H9 (cell line): ENCODE data around the gene MCF2L. TPM values are rescaled to one million over a fixed set of nuclear protein-coding genes. Genes with fewer than 3 reads are reported as not detected.

Experiments used
- DNase-seq: peaks from one replicate; pipeline ENCODE4 v3.0.0-alpha.2; 2017
- H2AFZ ChIP-seq: one replicate; pipeline ENCODE4 v1.6.1; 2013; ENCODE audit warnings: mild to moderate bottlenecking, low read length, control low read depth, moderate library complexity
- H2AK5ac ChIP-seq: 2 replicates; pipeline ENCODE4 v1.6.1; 2013; ENCODE audit warnings: low read length, control low read depth, mixed read lengths; ENCODE audit not compliant: insufficient read length
- H2BK120ac ChIP-seq: one replicate; pipeline ENCODE4 v1.6.1; 2013; ENCODE audit warnings: low read depth, mild to moderate bottlenecking, low read length, control low read depth, inconsistent platforms; ENCODE audit not compliant: poor library complexity, severe bottlenecking
- H2BK12ac ChIP-seq: 2 replicates; pipeline ENCODE4 v1.6.1; 2013; ENCODE audit warnings: low read length, control low read depth, mixed read lengths, low read depth; ENCODE audit not compliant: insufficient read length
- H2BK15ac ChIP-seq: 2 replicates; pipeline ENCODE4 v1.6.1; 2013; ENCODE audit warnings: low read depth, low read length, control low read depth
- H2BK20ac ChIP-seq: one replicate; pipeline ENCODE4 v1.6.1; 2013; ENCODE audit warnings: low read depth, mild to moderate bottlenecking, low read length, control low read depth, inconsistent platforms; ENCODE audit not compliant: poor library complexity, severe bottlenecking
- H2BK5ac ChIP-seq: 2 replicates; pipeline ENCODE4 v1.6.1; 2013; ENCODE audit warnings: low read length, control low read depth, mixed read lengths; ENCODE audit not compliant: insufficient read length
- H3K14ac ChIP-seq: 2 replicates; pipeline ENCODE4 v1.6.1; 2013; ENCODE audit warnings: low read length, control low read depth; ENCODE audit not compliant: insufficient read depth
- H3K18ac ChIP-seq: 2 replicates; pipeline ENCODE4 v1.6.1; 2013; ENCODE audit warnings: low read depth, mild to moderate bottlenecking, mixed read lengths, low read length, control low read depth; ENCODE audit not compliant: insufficient read length
- H3K23ac ChIP-seq: 2 replicates; pipeline ENCODE4 v1.6.1; 2013; ENCODE audit warnings: low read length, control low read depth, mixed read lengths, low read depth; ENCODE audit not compliant: insufficient read length
- H3K23me2 ChIP-seq: 2 replicates; pipeline ENCODE4 v1.6.1; 2013; ENCODE audit warnings: low read depth, mild to moderate bottlenecking, mixed read lengths, low read length, control low read depth; ENCODE audit not compliant: insufficient read length, poor library complexity, severe bottlenecking
- H3K27ac ChIP-seq: 2 replicates; pipeline ENCODE4 v1.5.1; 2013; ENCODE audit warnings: low read length, control low read depth, mixed read lengths, low read depth; ENCODE audit not compliant: insufficient read length
- H3K27me3 ChIP-seq: 2 replicates; pipeline ENCODE4 v1.6.1; 2013; ENCODE audit warnings: low read length, control low read depth, inconsistent platforms; ENCODE audit not compliant: insufficient read depth
- H3K4ac ChIP-seq: 2 replicates; pipeline ENCODE4 v1.6.1; 2013; ENCODE audit warnings: low read depth, mild to moderate bottlenecking, control low read depth, inconsistent platforms, low read length, moderate library complexity
- H3K4me1 ChIP-seq: 2 replicates; pipeline ENCODE4 v1.6.1; 2013; ENCODE audit warnings: low read length, control low read depth, inconsistent platforms; ENCODE audit not compliant: insufficient read depth
- H3K4me2 ChIP-seq: 2 replicates; pipeline ENCODE4 v1.6.1; 2013; ENCODE audit warnings: low read length, control low read depth, mixed read lengths; ENCODE audit not compliant: insufficient read length, insufficient read depth
- H3K56ac ChIP-seq: 2 replicates; pipeline ENCODE4 v1.6.1; 2013; ENCODE audit warnings: low read depth, mild to moderate bottlenecking, mixed read lengths, low read length, control low read depth; ENCODE audit not compliant: insufficient read length
- H3K79me1 ChIP-seq: 2 replicates; pipeline ENCODE4 v1.6.1; 2013; ENCODE audit warnings: low read depth, mild to moderate bottlenecking, moderate library complexity, low read length, control low read depth, inconsistent platforms; ENCODE audit not compliant: insufficient read depth, poor library complexity, severe bottlenecking
- H3K79me2 ChIP-seq: 2 replicates; pipeline ENCODE4 v1.6.1; 2013; ENCODE audit warnings: low read length, control low read depth, inconsistent platforms; ENCODE audit not compliant: insufficient read depth
- H3K9ac ChIP-seq: 2 replicates; pipeline ENCODE4 v1.6.1; 2013; ENCODE audit warnings: low read length, control low read depth, mixed read lengths; ENCODE audit not compliant: insufficient read length; ENCODE audit errors: extremely low read depth
- H3K9me3 ChIP-seq: one replicate; pipeline ENCODE4 v1.6.1; 2013; ENCODE audit warnings: low read depth, low read length, inconsistent platforms; ENCODE audit not compliant: control insufficient read depth
- H3T11ph ChIP-seq: one replicate; pipeline ENCODE4 v1.6.1; 2013; ENCODE audit warnings: mild to moderate bottlenecking, low read length, control low read depth, inconsistent platforms
- H4K20me1 ChIP-seq: one replicate; pipeline ENCODE4 v1.6.1; 2013; ENCODE audit not compliant: control insufficient read depth, insufficient read length, insufficient read depth
- H4K5ac ChIP-seq: 2 replicates; pipeline ENCODE4 v1.6.1; 2013; ENCODE audit warnings: low read depth, mild to moderate bottlenecking, mixed read lengths, low read length, control low read depth; ENCODE audit not compliant: insufficient read length
- H4K8ac ChIP-seq: replicated peaks from 2 replicates; pipeline ENCODE4 v1.6.1; 2013; ENCODE audit warnings: low read length, control low read depth, mixed read lengths, low read depth; ENCODE audit not compliant: insufficient read length
- H4K91ac ChIP-seq: 2 replicates; pipeline ENCODE4 v1.6.1; 2013; ENCODE audit warnings: low read depth, mild to moderate bottlenecking, moderate library complexity, mixed read lengths, low read length, control low read depth; ENCODE audit not compliant: insufficient read length
- H3K27ac Mint-ChIP-seq, 3 experiments: 2 replicates in 2 of 3; 3 replicates in 1 of 3; pipeline ENCODE4 v1.8.0; 2020 to 2021; ENCODE audit warnings: mixed read lengths in 3 of 3, mild to moderate bottlenecking in 1 of 3, moderate library complexity in 1 of 3
- H3K27me3 Mint-ChIP-seq: 2 replicates; pipeline ENCODE4 v1.8.0; 2021; ENCODE audit warnings: low read depth, mild to moderate bottlenecking, moderate library complexity, mixed read lengths
- H3K36me3 Mint-ChIP-seq, 3 experiments: 2 replicates in 2 of 3; 3 replicates in 1 of 3; pipeline ENCODE4 v1.8.0; 2020 to 2021; ENCODE audit warnings: low read depth in 3 of 3, mixed read lengths in 3 of 3; ENCODE audit not compliant: insufficient read depth in 1 of 3
- H3K4me1 Mint-ChIP-seq, 2 experiments: 2 replicates each; pipeline ENCODE4 v1.8.0; 2020; ENCODE audit warnings: mixed read lengths in 2 of 2
- H3K4me3 Mint-ChIP-seq, 2 experiments: 2 replicates in 1 of 2; 3 replicates in 1 of 2; pipeline ENCODE4 v1.8.0; 2020 to 2021; ENCODE audit warnings: mild to moderate bottlenecking in 2 of 2, mixed read lengths in 2 of 2, moderate library complexity in 1 of 2
- H3K9me3 Mint-ChIP-seq, 2 experiments: 2 replicates in 1 of 2; 3 replicates in 1 of 2; pipeline ENCODE4 v1.8.0; 2020; ENCODE audit warnings: mild to moderate bottlenecking in 2 of 2, mixed read lengths in 2 of 2, moderate library complexity in 1 of 2
- WGBS: extraction: QIAGEN DNeasy Blood & Tissue Kit; methylation state at CpG from one replicate; pipeline ENCODE4 v1.1.7; 2013; ENCODE audit warnings: missing lambda C conversion rate, low lambda C conversion rate, mixed read lengths; ENCODE audit not compliant: insufficient read length; ENCODE audit errors: extremely low coverage; 5-methylcytosine and 5-hydroxymethylcytosine counted together
- total RNA-seq: library from RNA; stranded (reverse); gene quantifications from 2 replicates; pipeline ENCODE4 v1.2.1, GENCODE V29; 2021
- TF ChIP-seq, protein P1 (sequence below): fragments of 200-600 bp; sonication (generic); conservative IDR thresholded peaks from 3 replicates; pipeline ENCODE4 v1.8.0; 2021; ENCODE audit warnings: antibody characterized with exemption, mild to moderate bottlenecking

The MCF2L gene
- total RNA-seq, 1 experiment from 2014 or later = 18.5 TPM

DNA sequence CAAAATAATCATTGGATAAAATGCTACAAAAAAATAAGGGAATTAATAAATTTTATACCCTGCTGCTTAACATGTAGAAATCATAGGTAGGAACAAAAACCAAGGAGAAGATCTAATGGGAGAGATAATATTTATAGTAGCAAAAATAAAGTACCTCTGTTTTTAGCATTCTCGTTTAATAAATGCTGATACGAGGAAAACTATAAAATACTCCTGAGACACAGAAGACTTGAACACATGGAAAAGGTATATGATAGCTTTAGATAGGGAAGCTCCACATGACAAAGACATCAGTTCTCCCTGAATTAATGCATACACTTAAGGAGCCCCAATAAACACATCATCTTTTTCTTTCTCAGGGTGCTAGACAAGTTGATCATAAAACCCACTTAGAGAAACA, 44.6 kb upstream of the MCF2L start:
- no peaks in the 10 kb centered on the region for H3K79me1 ChIP-seq
- H2BK5ac ChIP-seq = no peak overlapping the region
- H3K4ac ChIP-seq = no peak overlapping the region
- Mint-ChIP-seq H3K4me1 (peaks cover 13 to 16% of the 10 kb centered on the region in 2 experiments), H3K9me3 (peaks cover 7 to 10% of the 10 kb centered on the region in 2 experiments; a peak in 4 of 5 replicates), H3K27me3 (no peaks in the 10 kb centered on the region; the same call in none of the 2 replicates), H3K4me3 (no peak overlapping the region), H3K36me3 (peaks cover 9 to 15% (median 11%) of the 10 kb centered on the region in 3 experiments; a peak in 6 of 7 replicates), H3K27ac (no peak overlapping the region)
- H2AK5ac ChIP-seq = no peak overlapping the region
- no peak overlapping the region for H2BK15ac ChIP-seq
- H2BK12ac ChIP-seq = no peak overlapping the region
- H3K23ac ChIP-seq = no peak overlapping the region
- no peaks in the 10 kb centered on the region for H3K79me2 ChIP-seq
- H3K9me3 ChIP-seq = no peaks in the 10 kb centered on the region
- H3K18ac ChIP-seq = no peak overlapping the region
- no peak overlapping the region for H4K91ac ChIP-seq
- H3K4me1 ChIP-seq = peaks cover 3% of the 10 kb centered on the region; the same call in 1 of the 2 replicates
- no peaks in the 10 kb centered on the region for H3K23me2 ChIP-seq
- H2AFZ ChIP-seq = no peak overlapping the region
- H4K20me1 ChIP-seq = no peaks in the 10 kb centered on the region
- no peak overlapping the region for H4K8ac ChIP-seq
- H3K9ac ChIP-seq = no peak overlapping the region
- H3T11ph ChIP-seq = no peak overlapping the region
- H3K14ac ChIP-seq = no peak overlapping the region
- no peak overlapping the region for H3K4me2 ChIP-seq
- no peak overlapping the region for H2BK120ac ChIP-seq
- WGBS = no CpG with 5 or more reads among the region's 2 CpGs
- TF ChIP-seq, protein P1, sequence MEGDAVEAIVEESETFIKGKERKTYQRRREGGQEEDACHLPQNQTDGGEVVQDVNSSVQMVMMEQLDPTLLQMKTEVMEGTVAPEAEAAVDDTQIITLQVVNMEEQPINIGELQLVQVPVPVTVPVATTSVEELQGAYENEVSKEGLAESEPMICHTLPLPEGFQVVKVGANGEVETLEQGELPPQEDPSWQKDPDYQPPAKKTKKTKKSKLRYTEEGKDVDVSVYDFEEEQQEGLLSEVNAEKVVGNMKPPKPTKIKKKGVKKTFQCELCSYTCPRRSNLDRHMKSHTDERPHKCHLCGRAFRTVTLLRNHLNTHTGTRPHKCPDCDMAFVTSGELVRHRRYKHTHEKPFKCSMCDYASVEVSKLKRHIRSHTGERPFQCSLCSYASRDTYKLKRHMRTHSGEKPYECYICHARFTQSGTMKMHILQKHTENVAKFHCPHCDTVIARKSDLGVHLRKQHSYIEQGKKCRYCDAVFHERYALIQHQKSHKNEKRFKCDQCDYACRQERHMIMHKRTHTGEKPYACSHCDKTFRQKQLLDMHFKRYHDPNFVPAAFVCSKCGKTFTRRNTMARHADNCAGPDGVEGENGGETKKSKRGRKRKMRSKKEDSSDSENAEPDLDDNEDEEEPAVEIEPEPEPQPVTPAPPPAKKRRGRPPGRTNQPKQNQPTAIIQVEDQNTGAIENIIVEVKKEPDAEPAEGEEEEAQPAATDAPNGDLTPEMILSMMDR = no peak
- H3K56ac ChIP-seq = no peak overlapping the region
- no peak overlapping the region for H2BK20ac ChIP-seq
- H3K27ac ChIP-seq = no peak overlapping the region
- DNase-seq = no peak
- H4K5ac ChIP-seq = no peak overlapping the region
- H3K27me3 ChIP-seq = no peaks in the 10 kb centered on the region
